LoVo (cell line): ENCODE data around the gene CHD2.
"Not testable (repeated sequence)": the region's sequence is repeated elsewhere in the genome, so short reads cannot be mapped to it uniquely, and the experiment has no call there.

Source experiments
- DNase-seq: peaks from one replicate; pipeline ENCODE4 v3.0.0-alpha.2; 2016; ENCODE audit warnings: low spot score

CHD2 gene

DNA sequence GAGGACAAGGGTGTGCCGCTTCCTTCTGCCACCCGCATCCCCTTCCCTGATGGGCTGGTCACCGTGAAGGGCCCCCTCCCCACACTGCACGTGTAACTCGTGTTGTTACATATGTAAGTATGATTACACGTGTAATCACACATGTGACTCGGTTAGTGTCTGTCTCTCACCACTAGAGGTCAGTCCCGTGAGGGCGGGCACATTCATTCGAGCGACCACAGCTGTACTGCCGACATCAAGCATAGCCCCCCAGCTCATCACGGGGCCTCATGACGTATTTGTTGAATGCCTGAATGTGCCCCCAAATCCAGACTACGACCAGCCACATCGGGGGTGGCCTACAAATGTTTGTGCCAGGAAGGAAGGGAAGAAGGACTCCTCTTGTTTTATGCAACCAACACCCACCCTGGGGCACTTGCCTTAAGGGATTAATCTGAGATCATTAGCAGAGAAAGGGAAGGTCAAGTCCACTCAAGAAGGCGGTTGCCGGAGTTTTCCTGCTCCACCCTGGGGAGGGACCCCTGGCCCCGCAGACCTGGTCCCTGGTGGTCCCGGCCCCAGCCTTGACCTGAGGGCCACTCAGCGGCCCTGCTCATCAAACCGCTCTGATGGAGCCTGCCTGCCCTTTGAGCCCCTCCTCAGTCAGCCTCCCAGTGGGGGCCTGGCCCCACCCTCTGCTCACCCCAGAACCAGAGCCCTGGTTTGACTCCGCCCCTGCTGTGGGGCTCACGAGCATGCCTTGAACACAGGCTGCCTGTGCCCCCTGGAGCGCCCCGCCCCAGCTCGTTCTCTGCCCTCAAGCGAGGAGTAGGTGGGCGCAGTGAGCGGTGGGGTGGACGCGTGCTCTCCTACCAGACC lies 136.1 kb downstream of the CHD2 start:
- DNase-seq = peak; percentile 22

GRCh38 chr15:93036951-93037819 lies 137.1 kb downstream of the CHD2 start:
- no peak for DNase-seq

GRCh38 chr15:93037820-93038705 lies 137.9 kb downstream of the CHD2 start:
- no peak for DNase-seq

- DNase-seq = not testable (repeated sequence)
These were observed 139.6 kb downstream of the CHD2 start for GRCh38 chr15:93039562-93040287.

DNA sequence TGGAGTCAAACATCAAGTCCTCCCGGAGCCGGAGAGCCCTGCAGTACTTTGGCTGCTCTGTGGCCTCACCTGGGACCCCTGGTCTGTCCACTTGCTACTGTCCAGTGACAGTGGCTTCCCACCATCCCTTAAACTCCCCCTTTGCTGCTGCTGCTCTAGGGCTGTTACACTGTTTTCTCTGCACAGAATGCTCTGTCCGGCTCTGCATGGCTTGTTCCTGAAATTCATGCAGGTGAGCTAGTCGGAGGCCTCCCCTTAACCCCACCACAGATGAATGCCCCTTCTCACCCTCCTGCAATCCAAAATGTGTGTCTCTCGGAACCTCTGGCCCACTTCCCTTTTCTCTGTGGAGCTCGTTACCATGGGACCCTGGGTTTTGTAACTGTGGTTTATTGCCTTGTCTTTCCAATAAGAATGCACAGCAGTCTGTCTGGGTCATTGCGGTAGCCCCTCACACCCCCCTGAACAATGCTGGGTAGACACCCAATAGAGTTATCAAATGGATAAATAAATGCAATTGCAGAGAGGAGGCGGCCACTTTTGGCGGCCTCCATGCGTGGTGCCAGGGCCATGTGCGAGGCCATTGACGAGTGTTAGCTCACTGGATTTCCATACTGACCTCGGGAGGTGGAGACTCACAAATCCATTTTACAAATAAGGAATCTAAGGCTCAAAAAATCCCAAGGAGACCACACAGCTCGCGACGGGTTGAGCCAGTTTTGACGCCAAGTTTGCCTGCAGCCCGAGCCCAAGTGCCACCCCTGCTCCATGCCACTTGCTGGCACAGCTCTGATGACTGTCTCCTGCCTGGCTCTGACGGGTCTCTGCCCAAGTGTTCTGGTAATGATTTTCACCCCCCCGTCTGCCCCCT lies 140.4 kb downstream of the CHD2 start:
- DNase-seq = no peak

DNA sequence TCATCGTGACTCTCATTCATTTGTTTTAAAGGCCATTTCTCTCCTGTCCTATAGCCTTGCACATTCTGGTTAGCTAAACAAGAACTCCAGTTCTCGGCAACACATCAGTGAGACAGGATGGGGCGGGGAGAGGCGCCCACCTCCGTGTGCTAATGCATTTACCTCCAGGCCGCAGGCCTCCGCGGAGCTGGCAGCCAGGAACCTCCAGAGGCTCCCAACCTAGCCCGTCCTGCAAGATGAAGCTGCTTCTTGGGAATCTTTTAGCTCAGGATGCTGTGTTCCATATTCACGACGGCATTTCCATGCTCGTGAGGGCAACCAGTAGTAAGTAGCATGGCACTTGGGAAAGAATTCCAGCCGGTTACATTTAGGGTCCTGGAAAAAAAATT lies 141.0 kb downstream of the CHD2 start:
- DNase-seq = no peak

- DNase-seq = no peak
These were observed 142.1 kb downstream of the CHD2 start for GRCh38 chr15:93042211-93042610.

DNA sequence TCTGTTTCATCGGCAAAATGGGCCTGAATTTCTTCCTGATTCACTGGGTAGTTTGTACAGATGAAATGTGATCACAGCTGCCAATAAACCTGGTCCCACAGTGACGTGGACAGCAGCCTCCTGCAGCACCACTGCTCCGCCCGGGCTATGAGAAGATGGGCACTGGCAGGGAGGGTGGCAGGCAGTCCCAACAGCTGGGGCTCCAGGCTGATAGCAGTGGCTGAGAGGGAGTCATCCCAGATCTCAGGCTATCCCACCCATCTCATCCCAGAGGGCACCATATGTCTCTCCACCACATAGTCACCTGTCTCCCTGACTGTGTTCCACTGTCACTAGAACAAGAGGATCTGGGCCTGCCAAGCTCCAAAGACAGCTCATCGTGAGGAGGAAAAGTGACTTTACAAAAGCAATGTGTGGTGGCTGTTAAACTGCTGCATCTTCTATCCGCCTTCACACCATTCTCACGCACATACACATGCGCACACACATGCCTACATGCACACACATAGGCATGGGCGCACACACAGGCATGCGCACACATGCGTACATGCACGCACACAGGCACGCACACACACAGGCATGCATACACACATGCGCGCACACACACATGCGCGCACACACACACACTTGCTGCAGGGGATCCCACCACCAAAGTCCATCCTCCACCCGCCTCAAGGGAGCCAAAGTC lies 142.7 kb downstream of the CHD2 start:
- no peak for DNase-seq

DNA sequence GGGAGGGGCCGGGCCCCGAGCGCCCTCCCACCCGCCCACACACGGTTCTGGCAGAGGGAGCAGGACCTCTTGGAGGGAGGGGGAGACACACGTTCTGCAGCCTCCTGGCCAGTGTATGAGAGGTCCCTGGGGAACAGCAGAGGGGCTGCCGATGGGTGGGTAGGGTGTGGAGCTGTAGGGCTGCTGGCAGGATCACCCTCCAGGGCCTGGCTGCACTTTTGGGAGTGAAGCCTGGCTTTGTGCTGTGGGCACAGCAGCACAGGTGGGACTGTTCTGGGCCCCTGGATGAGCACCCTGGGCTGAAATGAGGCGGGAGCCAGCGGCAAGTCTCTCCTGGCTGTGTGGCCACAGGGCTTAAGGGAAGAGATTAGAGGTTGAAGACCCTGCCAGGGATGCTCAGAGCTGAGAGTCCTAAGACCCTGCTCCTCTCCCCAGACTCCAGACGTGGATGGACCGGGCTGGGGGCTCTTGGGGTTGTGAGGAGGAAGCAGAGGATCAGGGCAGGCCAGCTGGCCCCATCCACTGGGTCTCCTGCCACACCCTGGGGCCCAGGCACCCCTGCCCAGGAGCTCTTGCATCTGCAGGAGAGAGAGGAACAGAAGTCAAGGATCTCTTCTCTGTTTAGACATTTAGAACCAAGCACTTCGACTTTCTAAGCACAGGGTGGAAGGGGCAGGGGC lies 143.6 kb downstream of the CHD2 start:
- DNase-seq = no peak

DNA sequence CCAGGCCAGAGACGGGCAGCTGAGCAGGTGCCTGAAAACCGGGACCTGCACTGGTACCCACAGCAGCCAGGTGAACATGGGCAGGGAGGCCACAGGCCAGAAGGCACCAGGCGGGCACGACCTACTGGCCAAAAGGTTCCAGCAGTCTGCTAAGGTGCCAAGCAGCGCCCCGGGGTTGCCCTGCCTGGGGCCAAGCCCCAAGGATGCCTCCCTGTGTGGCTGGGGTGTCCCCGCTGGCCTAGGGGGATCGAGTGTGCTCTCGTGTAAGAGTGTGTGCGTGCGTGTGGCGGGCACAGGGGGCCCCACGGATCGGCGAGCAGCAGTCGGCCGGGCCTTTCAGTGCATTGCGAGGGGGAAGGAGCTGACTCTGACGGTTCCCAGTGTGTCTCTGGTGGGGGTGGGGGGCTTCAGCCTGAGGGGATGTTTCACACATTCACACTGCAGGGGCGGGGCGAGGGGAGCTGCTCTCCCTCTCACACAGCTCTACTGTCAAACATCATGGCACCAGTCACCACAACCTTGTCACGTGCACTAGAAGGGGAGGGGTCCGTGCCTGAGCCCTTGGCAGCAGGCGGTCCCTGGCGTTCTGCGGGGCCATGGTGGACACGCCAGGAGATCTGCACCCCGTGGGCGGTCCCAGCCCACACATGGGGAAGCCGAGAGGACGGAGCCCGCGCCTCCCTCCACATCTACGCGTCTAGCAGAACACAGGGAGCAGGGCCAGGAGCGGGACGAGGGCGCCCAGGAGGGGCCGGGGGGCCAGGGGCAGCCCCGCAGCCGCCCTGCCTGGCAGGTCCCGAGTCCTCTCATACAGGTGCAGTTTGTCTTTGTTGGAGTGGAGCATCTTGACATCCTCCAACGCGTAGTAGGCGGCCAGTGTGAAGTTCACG lies 144.4 kb downstream of the CHD2 start:
- no peak for DNase-seq

GRCh38 chr15:93045191-93045785 lies 145.2 kb downstream of the CHD2 start:
- DNase-seq = no peak

DNA sequence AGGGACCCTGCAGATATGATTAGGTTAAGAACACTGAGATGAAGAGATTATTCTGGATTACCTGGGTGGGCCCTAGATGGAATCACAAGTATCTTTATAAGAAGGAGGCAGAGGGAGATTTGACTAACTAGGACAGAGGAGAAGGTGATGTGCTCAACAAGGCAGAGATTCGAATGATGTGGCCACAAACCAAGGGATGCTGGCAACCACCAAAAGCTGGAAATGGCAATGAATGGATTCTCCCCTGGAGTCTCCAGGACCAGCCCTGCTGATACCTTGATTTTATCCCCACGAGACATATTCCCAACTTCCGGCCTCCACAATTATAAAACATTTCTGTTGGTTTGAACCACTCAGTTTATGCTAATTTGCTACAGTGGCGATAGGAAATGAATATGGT lies 146.0 kb downstream of the CHD2 start:
- no peak for DNase-seq

- DNase-seq = no peak
These were observed 146.6 kb downstream of the CHD2 start for GRCh38 chr15:93046721-93047120.

DNA sequence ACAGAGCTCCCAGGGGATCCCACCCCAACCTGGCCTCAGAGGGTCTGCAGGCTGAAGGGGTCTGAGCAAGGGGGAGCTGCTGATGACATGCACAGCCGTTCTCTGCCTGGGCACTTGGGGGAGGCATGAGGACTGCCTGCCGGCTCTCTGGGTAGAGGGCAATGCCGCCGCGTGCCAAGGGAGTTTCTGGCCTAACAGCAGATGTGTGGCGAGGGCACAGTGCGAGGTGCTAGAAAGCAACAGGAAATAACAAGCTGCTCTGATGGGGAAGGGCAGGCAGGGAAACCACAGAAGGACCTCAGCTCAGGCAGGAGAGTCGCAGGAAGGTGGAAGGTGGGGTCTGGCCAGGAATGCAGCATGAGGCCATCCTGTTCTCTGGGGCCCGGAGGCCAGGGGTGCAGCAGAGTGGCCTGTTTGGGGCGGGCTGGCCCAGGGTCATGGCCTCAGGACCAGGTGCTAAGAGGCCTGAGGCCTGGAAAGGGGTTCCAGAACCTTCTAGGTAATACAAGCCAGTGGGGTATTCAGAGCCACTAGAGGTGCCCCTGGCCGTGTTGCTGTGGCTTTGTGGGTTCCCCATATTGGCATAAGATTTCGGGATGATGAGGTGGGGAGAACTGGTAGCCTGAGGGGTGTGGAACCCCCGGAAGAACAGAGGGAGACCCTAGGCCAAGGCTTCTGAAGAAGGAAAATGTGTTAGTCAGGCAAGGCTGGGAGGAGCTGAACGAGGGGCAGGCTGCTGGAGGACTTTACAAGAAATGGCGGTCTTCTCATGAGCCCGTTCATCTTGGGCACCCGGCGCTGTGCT lies 147.7 kb downstream of the CHD2 start:
- DNase-seq = no peak

- DNase-seq = no peak
These were observed 148.2 kb downstream of the CHD2 start for GRCh38 chr15:93048426-93048721.

GRCh38 chr15:93048759-93049161 lies 148.6 kb downstream of the CHD2 start:
- DNase-seq = no peak

GRCh38 chr15:93049233-93049632 lies 149.1 kb downstream of the CHD2 start:
- DNase-seq = no peak
